Liver (tissue), 3 donors: ENCODE data around the gene MED14.

Experiments used
- ATF3 ChIP-seq: IDR thresholded peaks from 2 replicates; pipeline ENCODE4 v1.6.1; 2016; ENCODE audit warnings: antibody characterized with exemption
- CTCF ChIP-seq: fragments of 150-350 bp; IDR thresholded peaks from 2 replicates; pipeline ENCODE4 v1.5.1; 2017; ENCODE audit warnings: improper control_type of control experiment, low read depth, low read length; ENCODE audit not compliant: missing input control
- FOXA1 ChIP-seq: IDR thresholded peaks from 2 replicates; pipeline ENCODE4 v1.6.1; 2016; ENCODE audit warnings: antibody characterized with exemption
- GABPA ChIP-seq, 2 donors: IDR thresholded peaks in 1 of 2; conservative IDR thresholded peaks in 1 of 2; 2 replicates each; pipeline ENCODE4 v1.6.1; 2016; ENCODE audit warnings: antibody characterized with exemption in 2 of 2, mild to moderate bottlenecking in 1 of 2, moderate library complexity in 1 of 2
- HNF4G ChIP-seq: IDR thresholded peaks from 2 replicates; pipeline ENCODE4 v1.6.1; 2016; ENCODE audit warnings: antibody characterized with exemption
- JUND ChIP-seq, 2 donors: IDR thresholded peaks; 2 replicates each; pipeline ENCODE4 v1.6.1; 2016; ENCODE audit warnings: antibody characterized with exemption in 2 of 2
- MAX ChIP-seq: IDR thresholded peaks from 2 replicates; pipeline ENCODE4 v1.6.1; 2016; ENCODE audit warnings: antibody characterized with exemption
- RAD21 ChIP-seq, 2 donors: IDR thresholded peaks; 2 replicates each; pipeline ENCODE4 v1.6.1; 2016; ENCODE audit warnings: antibody characterized with exemption in 2 of 2, mild to moderate bottlenecking in 2 of 2
- REST ChIP-seq: IDR thresholded peaks from 2 replicates; pipeline ENCODE4 v1.6.1; 2016; ENCODE audit warnings: antibody characterized with exemption, mild to moderate bottlenecking
- RXRA ChIP-seq, 2 donors: IDR thresholded peaks; 2 replicates each; pipeline ENCODE4 v1.6.1; 2017 to 2018; ENCODE audit warnings: antibody characterized with exemption in 2 of 2, mild to moderate bottlenecking in 1 of 2
- SP1 ChIP-seq: IDR thresholded peaks from 2 replicates; pipeline ENCODE4 v1.6.1; 2018; ENCODE audit warnings: antibody characterized with exemption, mild to moderate bottlenecking
- ZBTB33 ChIP-seq: IDR thresholded peaks from 2 replicates; pipeline ENCODE4 v1.6.1; 2016; ENCODE audit warnings: antibody characterized with exemption
- donor health status: healthy.
- donor health status: healthy.

GRCh38 chrX:40733706-40734105 is 1.6 kb downstream of the MED14 start:
- TF ChIP-seq CTCF (no peak), MAX (no peak), ZBTB33 (no peak), JUND (IDR thresholded peaks at IDR 0.05) (no peak), GABPA (IDR thresholded peaks at IDR 0.05 in 1 of 2, conservative IDR thresholded peaks at IDR 0.05 in 1 of 2) (no peak), ATF3 (no peak), RAD21 (IDR thresholded peaks at IDR 0.05) (no peak), REST (no peak), RXRA (IDR thresholded peaks at IDR 0.05) (no peak), FOXA1 (no peak), HNF4G (no peak), SP1 (no peak)
